Subcutaneous abdominal adipose tissue (tissue), 5 donors: ENCODE measurements around the gene GRM7.

Experiments used
- H3K27ac ChIP-seq: one replicate; pipeline ENCODE4 v1.7.0; 2013; ENCODE audit warnings: low read depth, mild to moderate bottlenecking, inconsistent platforms, low read length, moderate library complexity
- H3K27me3 ChIP-seq, 5 donors: one replicate each; pipeline ENCODE4 v1.7.0; 2013; ENCODE audit warnings: low read length in 5 of 5, inconsistent platforms in 1 of 5; ENCODE audit not compliant: control insufficient read depth in 5 of 5, insufficient read depth in 4 of 5
- H3K36me3 ChIP-seq, 5 donors: one replicate each; pipeline ENCODE4 v1.7.0; 2013; ENCODE audit warnings: low read length in 5 of 5; ENCODE audit not compliant: control insufficient read depth in 5 of 5, insufficient read depth in 5 of 5
- H3K4me1 ChIP-seq, 5 donors: one replicate each; pipeline ENCODE4 v1.7.0; 2013; ENCODE audit warnings: low read length in 5 of 5, mild to moderate bottlenecking in 3 of 5, moderate library complexity in 1 of 5; ENCODE audit not compliant: control insufficient read depth in 5 of 5, insufficient read depth in 5 of 5
- H3K4me3 ChIP-seq, 5 donors: one replicate each; pipeline ENCODE4 v1.7.0; 2013; ENCODE audit warnings: low read length in 5 of 5, low read depth in 1 of 5
- H3K9ac ChIP-seq, 5 donors: one replicate each; pipeline ENCODE4 v1.7.0; 2013; ENCODE audit warnings: low read length in 5 of 5, mild to moderate bottlenecking in 4 of 5, moderate library complexity in 3 of 5
- H3K9me3 ChIP-seq, 5 donors: one replicate each; pipeline ENCODE4 v1.7.0; 2013; ENCODE audit warnings: low read length in 5 of 5; ENCODE audit not compliant: control insufficient read depth in 5 of 5
- donor health status: healthy.
- donor health status: healthy.
- donor health status: healthy.
- donor health status: healthy.
- donor health status: healthy.

GRM7 gene

DNA sequence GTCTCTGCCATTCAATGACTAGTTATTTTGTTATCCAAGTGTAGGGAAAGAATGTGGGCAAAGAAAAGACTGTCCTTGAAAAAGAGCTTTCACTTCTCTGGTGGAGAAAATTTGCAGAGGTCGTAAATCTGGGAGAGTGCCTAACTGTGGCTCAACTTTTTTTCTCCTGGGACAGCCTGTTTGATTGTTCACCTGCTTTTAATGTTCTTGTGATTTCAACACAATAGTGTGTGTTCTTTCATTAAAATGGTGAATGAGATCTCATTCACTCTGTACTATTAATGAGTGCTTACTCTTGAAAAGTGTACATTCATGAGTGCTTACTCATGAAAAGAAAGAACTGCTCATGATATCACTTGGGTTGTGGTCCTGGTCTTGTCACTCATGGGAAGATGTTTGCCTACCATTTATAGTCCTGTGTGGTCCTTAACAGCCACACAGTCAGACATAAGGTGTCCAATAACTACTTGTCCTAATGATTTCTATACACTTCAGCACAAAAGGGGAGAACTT is 567.3 kb downstream of the GRM7 start:
- no peaks in the 10 kb centered on the region for H3K27me3 ChIP-seq
- H3K4me3 ChIP-seq = no peak overlapping the region
- H3K27ac ChIP-seq = no peak overlapping the region
- no peaks in the 10 kb centered on the region for H3K36me3 ChIP-seq
- H3K9ac ChIP-seq = no peak overlapping the region
- H3K9me3 ChIP-seq = peaks cover 3 to 14% (median 7%) of the 10 kb centered on the region in 5 donors
- H3K4me1 ChIP-seq = no peaks in the 10 kb centered on the region

DNA sequence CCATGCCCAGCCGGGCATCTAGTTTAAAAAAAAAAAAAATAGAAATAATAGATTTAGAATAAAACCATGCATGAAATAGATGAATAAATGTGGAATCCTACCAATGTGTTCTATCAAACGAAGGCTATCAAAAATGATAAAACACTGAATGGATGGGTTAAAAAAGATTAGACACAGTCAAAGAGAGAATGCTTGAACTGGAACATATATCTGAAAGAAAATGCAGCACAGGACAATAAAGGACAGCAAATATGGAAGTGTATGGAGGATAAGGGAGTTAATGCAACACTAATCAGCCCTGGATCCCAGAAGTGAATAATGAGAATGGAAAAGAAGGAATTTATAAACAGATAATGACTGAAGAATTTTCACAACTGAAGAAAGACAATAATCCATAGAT is 571.7 kb downstream of the GRM7 start:
- Histone ChIP-seq H3K9me3 (peaks cover 3 to 25% (median 9%) of the 10 kb centered on the region in 5 donors), H3K36me3 (no peaks in the 10 kb centered on the region), H3K4me1 (no peaks in the 10 kb centered on the region), H3K4me3 (no peak overlapping the region), H3K27me3 (no peaks in the 10 kb centered on the region), H3K9ac (no peak overlapping the region), H3K27ac (no peak overlapping the region)

DNA sequence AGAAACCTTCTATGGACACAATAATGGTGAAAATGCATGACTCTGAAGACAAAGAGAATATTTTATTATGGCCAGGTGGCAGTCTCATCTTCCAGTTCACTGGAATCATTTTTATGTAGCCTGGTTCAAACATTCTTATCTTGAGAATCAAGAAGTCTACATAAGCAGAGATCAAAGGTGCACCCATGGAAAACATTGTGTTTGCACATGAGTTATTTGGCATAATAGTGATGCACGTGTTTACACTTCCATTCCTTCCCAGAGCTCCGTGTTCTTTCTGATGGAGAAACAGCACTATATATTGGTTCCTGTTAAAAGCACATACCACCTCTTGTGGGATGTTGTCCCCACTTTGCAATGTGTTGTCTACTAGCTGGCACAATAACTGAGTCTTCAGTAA is 572.2 kb downstream of the GRM7 start:
- H3K9ac ChIP-seq = no peak overlapping the region
- H3K36me3 ChIP-seq = no peaks in the 10 kb centered on the region
- H3K9me3 ChIP-seq = peaks cover 3 to 25% (median 9%) of the 10 kb centered on the region in 5 donors
- H3K4me1 ChIP-seq = no peaks in the 10 kb centered on the region
- H3K27ac ChIP-seq = no peak overlapping the region
- no peak overlapping the region for H3K4me3 ChIP-seq
- H3K27me3 ChIP-seq = no peaks in the 10 kb centered on the region

DNA sequence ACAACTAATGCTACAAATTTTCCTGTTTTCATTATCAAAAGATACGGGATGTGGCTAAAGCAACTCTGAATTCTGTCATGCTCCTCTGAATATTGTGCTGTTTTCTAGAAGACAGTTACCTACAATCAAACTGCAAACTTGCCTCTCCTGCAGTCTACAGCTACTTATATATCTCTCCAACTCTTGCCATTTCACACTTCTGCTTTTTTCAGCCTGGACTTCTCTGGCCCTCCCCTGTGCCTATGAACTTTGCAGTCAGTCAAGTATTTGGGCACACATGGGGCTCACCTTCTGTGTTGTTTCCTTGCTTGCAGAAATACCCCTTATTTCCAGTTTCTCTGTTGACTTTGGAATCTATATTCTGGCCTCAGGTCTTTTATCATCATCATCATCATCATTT is 575.6 kb downstream of the GRM7 start:
- H3K4me1 ChIP-seq = no peaks in the 10 kb centered on the region

DNA sequence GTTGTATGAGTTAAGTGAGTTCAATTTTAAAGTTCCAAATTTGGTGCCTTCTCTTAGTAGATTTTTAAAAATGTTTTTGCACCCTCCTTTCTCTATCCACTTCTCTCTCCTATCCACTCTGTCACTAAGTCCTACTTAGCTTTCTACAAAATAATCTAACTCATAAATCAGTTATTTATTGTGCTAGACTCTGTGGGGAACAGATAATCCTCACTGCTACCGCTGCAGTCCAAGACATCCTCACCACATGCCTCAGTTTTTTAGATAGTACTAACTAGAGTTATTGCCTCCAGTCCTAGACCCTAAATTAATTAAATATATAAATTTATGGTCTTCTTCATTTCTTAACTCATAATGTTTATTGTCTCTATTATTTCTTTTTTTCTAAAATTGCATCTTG is 576.3 kb downstream of the GRM7 start:
- H3K4me3 ChIP-seq = no peak overlapping the region
- peaks cover 3 to 24% (median 9%) of the 10 kb centered on the region in 5 donors for H3K9me3 ChIP-seq
- no peaks in the 10 kb centered on the region for H3K36me3 ChIP-seq
- H3K9ac ChIP-seq = no peak overlapping the region
- H3K4me1 ChIP-seq = no peaks in the 10 kb centered on the region
- H3K27me3 ChIP-seq = no peaks in the 10 kb centered on the region
- H3K27ac ChIP-seq = no peak overlapping the region

More for the DNA sequence above, 575.6 kb downstream of the GRM7 start:
- no peak overlapping the region for H3K27ac ChIP-seq
- H3K9ac ChIP-seq = no peak overlapping the region
- H3K9me3 ChIP-seq = peaks cover 2 to 27% (median 9%) of the 10 kb centered on the region in 5 donors
- H3K4me3 ChIP-seq = no peak overlapping the region
- H3K36me3 ChIP-seq = no peaks in the 10 kb centered on the region
- H3K27me3 ChIP-seq = no peaks in the 10 kb centered on the region

DNA sequence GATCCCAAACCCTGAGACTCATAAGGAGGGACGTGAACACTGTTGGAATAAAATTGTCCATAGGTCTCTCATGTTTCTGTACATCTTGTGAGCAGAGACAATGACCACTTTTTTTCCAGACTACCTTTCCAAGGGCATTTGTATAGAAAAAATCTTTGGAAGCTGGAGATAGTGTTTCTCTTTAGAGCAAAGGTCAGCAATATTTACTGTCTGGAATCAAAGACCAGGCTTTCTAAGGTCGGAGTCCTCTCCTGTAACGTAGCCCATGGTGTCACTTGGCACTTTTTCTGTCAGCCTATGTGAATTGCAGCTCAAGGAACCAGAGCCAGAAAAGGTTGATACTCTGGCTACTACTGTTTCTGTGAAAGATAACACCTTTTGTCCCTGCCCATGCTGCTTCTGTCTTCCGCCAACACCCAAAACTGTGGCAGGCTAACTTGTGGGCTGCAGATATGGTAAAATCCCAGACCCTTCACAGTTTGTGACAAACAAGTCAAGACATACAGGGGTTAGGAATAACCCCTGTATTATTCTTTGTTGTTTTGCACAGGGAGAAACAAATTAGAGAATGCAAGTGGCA is 578.3 kb downstream of the GRM7 start:
- no peaks in the 10 kb centered on the region for H3K36me3 ChIP-seq
- no peak overlapping the region for H3K4me3 ChIP-seq
- peaks cover 0 to 3% (median 0%) of the 10 kb centered on the region in 5 donors for H3K4me1 ChIP-seq
- H3K9ac ChIP-seq = no peak overlapping the region
- no peak overlapping the region for H3K27ac ChIP-seq
- peaks cover 0 to 11% (median 0%) of the 10 kb centered on the region in 5 donors for H3K9me3 ChIP-seq
- H3K27me3 ChIP-seq = no peaks in the 10 kb centered on the region

DNA sequence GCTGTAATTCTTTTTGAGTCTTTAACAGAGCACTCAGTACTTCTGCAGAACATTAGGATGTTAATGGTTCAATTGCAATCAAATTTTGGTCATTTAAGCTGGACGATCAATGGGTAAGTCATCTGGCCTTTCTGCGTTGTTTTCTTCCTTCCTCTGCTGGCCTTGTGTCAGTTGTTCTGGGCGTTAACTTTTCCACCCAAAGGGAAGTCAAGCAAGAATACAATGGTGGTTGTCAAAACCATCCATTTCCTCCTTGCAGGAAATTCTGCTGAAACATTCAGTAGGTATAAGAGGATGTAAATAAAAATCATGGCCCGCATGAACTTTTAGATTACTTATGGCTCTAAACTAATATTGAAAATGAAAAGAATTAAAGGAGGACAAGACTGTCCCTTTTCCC is 584.0 kb downstream of the GRM7 start:
- no peaks in the 10 kb centered on the region for H3K36me3 ChIP-seq
- no peak overlapping the region for H3K27ac ChIP-seq
- H3K27me3 ChIP-seq = no peaks in the 10 kb centered on the region
- peaks cover 0 to 3% (median 0%) of the 10 kb centered on the region in 5 donors for H3K9me3 ChIP-seq
- H3K9ac ChIP-seq = no peak overlapping the region
- H3K4me3 ChIP-seq = peak overlapping the region in 1 of 5 donors; percentile 12
- peaks cover 0 to 17% (median 0%) of the 10 kb centered on the region in 5 donors for H3K4me1 ChIP-seq

DNA sequence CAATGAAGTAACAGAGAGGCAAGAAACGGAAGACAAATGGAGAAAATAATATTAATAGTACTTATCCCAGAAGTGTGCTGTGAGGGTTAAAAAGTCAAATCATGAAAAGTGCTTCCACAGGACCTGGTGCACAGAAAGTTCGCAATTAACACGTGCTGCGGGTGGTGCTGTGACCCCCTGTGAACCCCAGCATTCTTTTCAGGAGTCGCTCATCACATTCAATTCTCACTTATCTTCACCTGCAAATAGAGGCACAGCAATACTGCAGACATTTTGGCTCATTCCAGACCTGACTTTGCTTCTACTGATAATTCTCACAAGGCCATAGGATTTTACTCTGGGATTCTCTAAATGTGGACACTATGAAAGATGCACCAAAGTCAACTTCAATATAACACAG is 584.4 kb downstream of the GRM7 start:
- Histone ChIP-seq H3K9ac (no peak overlapping the region), H3K4me1 (peaks cover 0 to 17% (median 0%) of the 10 kb centered on the region in 5 donors), H3K27me3 (no peaks in the 10 kb centered on the region), H3K9me3 (peaks cover 0 to 3% (median 0%) of the 10 kb centered on the region in 5 donors), H3K36me3 (no peaks in the 10 kb centered on the region), H3K27ac (no peak overlapping the region), H3K4me3 (no peak overlapping the region)

DNA sequence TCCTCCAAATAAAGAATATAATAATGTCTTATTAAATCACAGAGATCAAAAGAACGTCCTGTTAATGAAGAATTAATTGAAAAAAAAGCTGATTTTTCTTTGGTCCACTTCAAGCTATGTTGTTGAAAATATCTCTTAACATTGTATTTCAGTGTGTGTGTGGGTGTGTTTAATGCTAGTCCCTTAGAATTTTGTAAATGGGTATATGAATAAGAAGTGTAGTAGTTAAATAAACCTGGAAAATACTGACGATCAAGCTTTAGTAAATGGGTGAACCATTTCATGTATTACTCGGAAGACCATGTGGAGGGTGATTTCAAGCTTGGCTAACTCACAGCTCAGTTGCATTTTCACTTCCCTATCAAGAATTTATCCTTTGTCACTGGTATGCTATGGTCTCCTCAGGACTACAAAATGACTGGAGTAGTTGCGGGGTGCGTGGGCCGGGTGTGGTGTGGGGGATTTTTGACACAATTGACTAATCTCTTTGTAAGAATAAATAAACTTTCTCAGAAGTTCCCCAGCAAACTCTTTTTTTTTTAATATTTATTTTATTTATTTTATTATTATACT is 586.4 kb downstream of the GRM7 start:
- Histone ChIP-seq H3K27ac (no peak overlapping the region), H3K9me3 (no peaks in the 10 kb centered on the region), H3K27me3 (no peaks in the 10 kb centered on the region)

DNA sequence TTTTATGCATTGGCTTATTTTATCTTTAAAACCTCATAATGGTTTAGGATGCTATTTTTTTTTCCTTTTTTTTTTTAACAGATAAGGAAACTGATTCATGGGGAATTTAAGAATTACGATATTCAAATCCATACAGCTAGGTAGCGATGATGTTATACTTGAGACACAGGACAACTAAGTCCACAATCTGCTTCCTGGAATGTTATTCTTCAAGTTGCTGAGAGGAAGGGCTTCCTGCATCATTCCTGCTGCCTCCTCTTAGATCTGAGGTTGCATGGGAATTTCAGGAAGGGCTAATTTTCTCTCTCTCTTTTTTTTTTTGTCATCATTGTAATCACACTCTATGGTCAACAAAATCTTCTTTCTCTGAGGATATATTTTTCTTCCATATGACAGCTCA is 595.5 kb downstream of the GRM7 start:
- no peak overlapping the region for H3K9ac ChIP-seq
- H3K4me3 ChIP-seq = no peak overlapping the region
- no peaks in the 10 kb centered on the region for H3K36me3 ChIP-seq
- no peaks in the 10 kb centered on the region for H3K4me1 ChIP-seq
- no peaks in the 10 kb centered on the region for H3K9me3 ChIP-seq
- no peak overlapping the region for H3K27ac ChIP-seq
- H3K27me3 ChIP-seq = no peaks in the 10 kb centered on the region

More for the DNA sequence above, 586.4 kb downstream of the GRM7 start:
- peaks cover 0 to 17% (median 0%) of the 10 kb centered on the region in 5 donors for H3K4me1 ChIP-seq
- no peak overlapping the region for H3K4me3 ChIP-seq
- H3K36me3 ChIP-seq = no peaks in the 10 kb centered on the region
- H3K9ac ChIP-seq = no peak overlapping the region
